Cerebellar cortex (tissue), 1 donor: ENCODE measurements around the gene PHLDB3.

Experiments
- DNase-seq: peaks from one replicate; pipeline ENCODE4 v3.0.0-alpha.2; 2015; ENCODE audit warnings: low spot score

PHLDB3 gene

DNA sequence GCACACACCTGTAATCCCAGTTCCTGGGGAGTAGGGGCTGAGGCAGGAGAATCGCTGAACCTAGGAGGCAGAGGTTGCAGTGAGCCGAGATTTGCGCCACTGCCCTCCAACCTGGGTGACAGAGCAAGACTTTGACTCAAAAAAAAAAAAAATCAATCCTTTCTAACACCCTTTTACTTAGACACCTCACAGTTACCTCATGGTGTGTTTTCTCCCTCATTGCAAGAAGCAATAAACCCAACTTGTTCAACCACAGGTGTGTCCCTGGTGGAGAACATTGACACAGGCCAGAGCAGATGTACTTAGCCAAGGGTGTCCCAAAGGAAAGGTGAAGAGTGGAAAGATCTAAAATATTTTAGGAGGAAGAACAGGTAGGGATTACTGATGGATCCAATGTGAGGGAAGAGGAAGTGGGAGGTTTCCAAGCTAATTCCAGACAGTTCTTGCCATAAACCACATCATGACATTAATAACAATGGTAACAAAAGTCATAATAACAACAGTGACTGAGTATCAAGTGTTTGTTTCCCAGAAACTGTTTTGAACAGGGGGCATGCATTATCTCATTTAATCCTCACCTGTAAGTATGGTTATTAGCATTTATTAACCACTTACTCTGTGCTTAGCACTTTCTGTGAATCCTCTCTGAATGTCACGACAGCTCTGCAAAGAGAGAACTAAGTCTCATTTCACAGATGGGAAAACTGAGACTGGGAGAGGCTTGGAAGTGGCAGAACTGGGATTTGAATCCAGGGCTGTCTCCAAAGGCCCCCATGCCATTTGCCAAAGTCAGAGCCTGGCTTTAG, 36.0 kb downstream of the PHLDB3 start:
- no peak for DNase-seq

DNA sequence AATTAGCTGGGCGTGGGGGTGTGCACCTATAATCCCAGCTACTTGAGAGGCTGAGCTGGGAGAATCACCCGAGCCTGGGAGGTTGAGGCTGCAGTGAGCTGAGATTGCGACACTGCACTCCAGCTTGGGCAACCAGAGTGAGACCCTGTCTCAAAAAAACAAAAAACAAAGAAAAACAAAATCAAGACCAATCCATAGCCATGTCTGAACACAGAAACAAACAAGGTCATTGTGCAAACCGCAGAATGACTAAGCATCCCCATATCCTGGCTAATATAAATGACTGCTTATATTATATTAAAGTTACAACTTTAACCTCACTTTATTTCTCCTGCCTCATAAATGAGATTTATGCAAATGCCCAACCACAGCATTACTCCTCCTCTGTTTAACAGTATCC, 36.8 kb downstream of the PHLDB3 start:
- no peak for DNase-seq

DNA sequence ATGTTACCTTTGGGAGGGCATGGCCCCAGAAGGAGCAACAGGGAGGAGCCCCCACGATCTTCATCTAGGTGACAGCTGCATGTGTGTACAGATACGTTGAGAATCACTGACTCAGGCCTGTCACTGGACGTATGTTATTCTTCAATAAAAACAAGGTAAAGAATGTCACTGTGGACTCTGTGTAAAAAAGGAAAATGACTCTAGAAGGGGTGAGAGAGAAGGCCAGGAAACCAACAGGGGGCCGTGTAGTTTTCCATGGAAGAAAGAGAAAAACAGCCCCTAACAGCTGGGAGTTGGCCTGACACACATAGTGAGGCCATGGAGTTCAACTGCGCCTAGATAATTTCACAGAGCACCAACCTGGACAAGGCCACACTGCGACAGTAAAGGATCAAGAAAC, 37.3 kb downstream of the PHLDB3 start:
- DNase-seq: no peak

- DNase-seq: no peak
Measured at GRCh38 chr19:43466793-43467192, 37.8 kb downstream of the PHLDB3 start.

- DNase-seq: no peak
Measured at GRCh38 chr19:43465468-43466120, 39.0 kb downstream of the PHLDB3 start, which contains the start of gene LYPD3. Gene LYPD3 (minus strand): TSS chr19:43465608. CDS start chr19:43465571, 37 bp downstream.

DNA sequence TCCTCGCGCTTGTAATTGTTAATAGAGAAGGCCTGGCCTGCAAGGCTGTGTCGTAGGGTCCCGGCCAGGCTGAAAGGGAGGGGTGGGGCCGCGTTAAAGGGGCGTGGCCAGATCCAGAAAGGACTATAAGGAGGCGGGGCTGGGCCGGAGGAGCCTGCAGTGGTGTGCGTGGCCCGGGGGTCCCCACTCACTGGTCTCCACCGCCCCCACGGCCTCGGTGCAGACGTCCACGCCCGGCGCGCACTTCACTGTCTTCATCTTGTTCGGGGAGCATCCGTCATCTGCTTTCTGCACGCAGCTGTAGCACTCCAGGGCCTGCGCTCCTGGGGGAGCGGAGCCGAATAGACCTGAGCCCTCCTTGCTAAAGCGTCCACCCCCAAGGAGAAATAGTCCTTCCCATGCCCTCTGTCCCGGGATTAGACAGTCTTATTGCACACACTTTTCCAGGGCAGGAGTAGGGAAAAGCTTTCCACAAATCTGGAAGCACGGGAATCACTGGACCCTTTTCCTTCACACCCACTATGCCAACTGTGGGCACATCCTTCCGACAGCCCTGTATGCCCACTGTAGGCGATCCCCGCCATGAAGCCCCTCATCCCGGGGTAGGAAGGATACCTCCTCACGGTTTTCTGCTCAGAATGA, 40.3 kb downstream of the PHLDB3 start:
- no peak for DNase-seq

DNA sequence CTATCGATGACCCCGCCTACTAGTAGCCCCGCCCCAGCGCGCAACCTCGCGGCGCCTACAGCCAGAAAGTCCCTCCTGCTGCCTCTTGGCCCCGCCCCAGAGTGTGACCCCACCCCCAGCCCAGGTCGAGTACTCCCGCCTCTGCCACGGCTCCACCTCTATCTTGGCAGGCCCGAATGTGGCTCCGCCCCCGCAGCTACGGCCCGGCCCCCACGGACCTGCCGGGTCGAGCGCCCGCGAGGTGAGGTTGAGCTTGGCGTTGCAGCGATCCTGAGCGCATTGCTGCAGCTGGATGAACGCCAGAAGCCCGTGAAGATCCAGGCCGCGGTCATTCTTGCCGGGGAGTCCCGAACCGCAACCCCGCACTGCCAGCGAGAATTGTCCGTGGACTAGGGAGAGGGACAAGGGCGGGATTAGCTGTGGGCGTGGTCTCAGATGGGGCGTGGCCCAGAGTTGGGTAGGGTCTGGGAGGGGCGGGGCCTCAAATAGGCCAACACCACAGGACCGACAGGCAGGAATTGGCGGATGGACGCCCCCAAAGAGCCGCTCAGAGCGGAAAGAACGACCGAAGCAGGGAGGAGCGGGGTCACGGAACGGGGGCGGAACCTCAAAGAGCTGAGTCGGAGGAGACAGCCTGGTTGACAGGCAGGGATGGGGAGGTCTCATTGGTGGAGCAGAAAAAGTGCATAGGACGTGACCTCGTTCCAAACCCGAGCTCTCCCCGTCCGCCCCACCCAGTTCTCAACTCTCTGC, 41.0 kb downstream of the PHLDB3 start:
- peak; percentile 85 for DNase-seq

DNA sequence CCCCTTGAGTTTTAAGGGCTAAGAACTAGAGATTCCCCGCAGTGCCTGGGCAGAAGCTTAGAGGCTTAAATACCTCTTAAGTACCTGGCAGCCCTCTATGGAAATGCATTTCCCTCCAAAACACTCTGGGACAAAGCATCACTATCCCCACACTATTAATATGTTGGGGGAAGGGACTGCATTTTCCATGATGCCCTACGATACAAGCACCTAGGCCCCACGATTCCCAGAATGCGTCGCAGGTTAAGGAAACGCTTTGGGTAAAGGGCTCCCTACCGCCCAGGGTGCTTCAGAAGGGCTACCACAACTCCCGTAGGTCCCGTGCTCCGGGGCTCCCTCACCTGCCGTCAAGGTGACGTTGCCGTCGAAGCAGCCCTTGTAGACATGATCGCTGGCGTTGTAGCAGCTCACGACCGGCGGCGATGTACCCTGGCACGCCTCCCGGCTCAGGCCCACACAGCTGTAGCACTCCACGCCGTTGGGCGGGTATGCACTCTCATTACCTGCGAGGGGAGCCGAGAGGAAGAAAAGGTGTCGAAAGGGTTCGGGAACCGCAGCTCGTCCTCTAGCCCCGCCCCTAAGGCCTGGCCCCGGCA, 41.7 kb downstream of the PHLDB3 start:
- DNase-seq: no peak

- DNase-seq: no peak
Measured at GRCh38 chr19:43462383-43462782, 42.2 kb downstream of the PHLDB3 start.

GRCh38 chr19:43461303-43461702, 43.2 kb downstream of the PHLDB3 start:
- no peak for DNase-seq

GRCh38 chr19:43460362-43461016, 44.1 kb downstream of the PHLDB3 start:
- no peak for DNase-seq

GRCh38 chr19:43457809-43458208, 46.7 kb downstream of the PHLDB3 start:
- no peak for DNase-seq

DNA sequence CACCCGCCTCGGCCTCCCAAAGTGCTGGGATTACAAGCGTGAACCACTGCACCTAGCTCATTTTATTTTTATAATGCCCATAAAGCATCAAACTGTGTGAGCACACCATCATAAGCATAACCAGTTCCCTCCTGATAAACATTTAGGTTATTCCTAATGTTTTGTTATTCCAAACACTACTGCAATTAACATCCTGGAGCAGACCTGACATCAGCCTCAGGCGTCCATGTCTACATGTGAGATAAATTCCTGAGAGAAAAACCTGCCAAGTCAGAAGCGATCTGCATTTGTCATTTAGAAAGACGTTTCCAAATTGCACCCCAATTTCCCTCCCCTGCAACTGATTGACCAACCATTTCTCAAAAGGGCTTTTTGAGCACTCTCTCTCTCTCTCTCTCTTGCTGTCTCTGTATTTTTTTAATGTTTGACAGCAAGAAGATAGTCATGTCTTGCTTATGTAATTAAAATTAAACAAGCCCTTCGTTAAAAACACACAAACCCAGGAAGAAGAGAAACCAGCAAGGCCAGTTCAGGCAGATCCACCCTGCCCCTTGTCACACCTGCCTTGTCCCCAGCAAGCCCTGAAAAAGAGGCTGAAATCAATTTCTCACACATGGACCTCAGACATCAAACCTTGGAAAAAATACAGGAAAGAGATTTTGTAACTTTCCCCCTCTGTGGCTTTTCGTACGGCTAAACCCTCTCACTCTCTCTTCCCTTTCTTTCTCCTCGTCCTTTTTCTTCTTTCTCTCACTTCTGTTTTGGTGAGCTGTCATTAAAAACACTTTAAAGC, 49.0 kb downstream of the PHLDB3 start:
- no peak for DNase-seq

DNA sequence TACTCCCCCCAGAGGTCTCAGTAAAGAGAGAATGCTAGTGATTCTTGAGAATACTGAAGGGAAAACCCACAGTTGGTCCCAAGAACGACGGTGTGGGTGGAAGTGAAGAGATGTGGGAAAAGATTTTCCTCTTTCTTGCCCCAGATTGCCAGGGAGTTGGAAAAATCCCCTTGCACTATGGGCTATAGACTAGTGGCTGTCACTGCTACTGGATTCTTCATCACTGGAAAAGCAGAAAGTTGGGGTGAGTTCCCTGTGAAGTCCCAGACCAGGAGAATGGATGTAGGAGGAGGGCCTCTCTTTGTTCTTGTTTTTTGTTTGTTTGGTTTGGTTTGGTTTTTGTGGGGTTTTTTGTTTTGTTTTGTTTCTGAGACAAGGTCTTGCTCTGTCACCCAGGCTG, 50.5 kb downstream of the PHLDB3 start:
- no peak for DNase-seq

DNA sequence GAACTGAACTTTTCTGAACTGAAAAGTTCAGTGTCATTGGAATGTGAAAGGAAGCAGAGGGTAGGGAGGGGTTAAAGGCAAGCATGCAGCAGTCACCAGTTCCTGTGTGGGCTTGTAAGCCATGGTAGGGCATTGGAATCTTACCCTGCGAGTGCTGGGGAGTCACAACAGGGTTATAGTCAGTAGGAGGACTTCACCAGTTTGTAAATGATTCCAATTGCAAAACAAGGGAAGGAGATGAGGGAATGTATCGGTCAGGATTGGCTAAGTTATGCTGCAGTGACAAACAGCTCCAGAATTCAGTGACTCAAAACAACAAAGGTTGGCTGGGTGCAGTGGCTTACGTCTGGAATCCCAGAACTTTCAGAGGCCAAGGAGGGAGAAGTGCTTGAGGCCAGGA, 52.0 kb downstream of the PHLDB3 start:
- DNase-seq: no peak

GRCh38 chr19:43450545-43450997, 54.0 kb downstream of the PHLDB3 start:
- no peak for DNase-seq

GRCh38 chr19:43447655-43448054, 56.9 kb downstream of the PHLDB3 start:
- DNase-seq: no peak

DNA sequence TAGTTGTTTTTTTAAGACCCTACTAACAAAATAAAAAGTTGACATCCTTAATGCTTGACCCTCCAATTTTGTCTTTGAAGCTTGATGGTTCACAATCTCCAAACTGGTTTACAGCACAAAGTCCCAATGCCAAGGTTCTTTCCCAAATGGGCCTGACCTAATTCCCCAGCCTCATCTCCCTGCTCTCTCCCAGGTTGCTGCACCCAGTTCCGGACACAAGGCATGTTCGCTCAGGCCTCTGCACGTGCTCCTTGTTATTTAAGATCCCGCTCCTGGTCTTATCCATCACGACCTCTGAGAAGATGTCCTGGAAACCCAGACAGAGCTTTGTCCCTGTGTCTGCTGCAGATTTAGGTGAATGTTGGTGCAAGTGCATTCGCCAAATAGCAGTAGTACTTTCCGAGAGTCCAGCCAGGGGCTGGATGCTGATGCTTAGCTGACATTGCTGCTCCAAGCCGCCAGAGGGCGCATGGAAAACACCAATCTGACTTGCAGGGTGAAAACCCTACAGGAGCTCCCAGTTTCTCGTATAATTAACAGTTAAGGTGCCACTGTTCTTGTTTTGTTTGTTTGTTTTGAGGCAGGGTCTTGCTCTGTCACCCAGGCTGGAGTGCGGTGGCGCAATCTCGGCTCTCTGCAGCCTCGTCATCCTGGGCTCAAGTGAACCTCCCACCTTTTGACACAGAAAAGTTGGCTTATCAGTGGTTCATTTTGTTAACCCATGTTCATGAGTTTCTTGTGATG, 57.6 kb downstream of the PHLDB3 start:
- DNase-seq: peak; percentile 84

- no peak for DNase-seq
Measured at GRCh38 chr19:43445426-43445825, 59.1 kb downstream of the PHLDB3 start.
